T-helper 1 cell treated with Interleukin-12 subunit alpha and Interleukin-12 subunit beta and Interleukin-4 antibody, amounts not matched to agents 30 μg/mL and 1 μg/mL, for 36 hours (primary cell): ENCODE results near the gene ALDH3B2.
A peak's percentile ranks its signal among the peaks of the same experiment; 100 is the strongest.
"Not testable (repeated sequence)": the region's sequence is repeated elsewhere in the genome, so short reads cannot be mapped to it uniquely, and the experiment has no call there.

ENCODE experiments used
- H3K27ac Mint-ChIP-seq: one replicate; pipeline ENCODE4 v1.8.0; 2021; ENCODE audit warnings: mild to moderate bottlenecking, mixed read lengths
- H3K27me3 Mint-ChIP-seq: one replicate; pipeline ENCODE4 v1.8.0; 2021; ENCODE audit warnings: low read depth, mixed read lengths
- H3K36me3 Mint-ChIP-seq: one replicate; pipeline ENCODE4 v1.8.0; 2021; ENCODE audit warnings: low read depth, mixed read lengths
- H3K4me1 Mint-ChIP-seq: one replicate; pipeline ENCODE4 v1.8.0; 2021; ENCODE audit warnings: low read depth, mixed read lengths
- H3K4me3 Mint-ChIP-seq: one replicate; pipeline ENCODE4 v1.8.0; 2021; ENCODE audit warnings: mild to moderate bottlenecking, moderate library complexity, mixed read lengths
- H3K9me3 Mint-ChIP-seq: one replicate; pipeline ENCODE4 v1.8.0; 2021; ENCODE audit warnings: mixed read lengths

The ALDH3B2 gene

GRCh38 chr11:67659651-67660165, 14.7 kb downstream of the ALDH3B2 start:
- not testable (repeated sequence) for H3K36me3 Mint-ChIP-seq, H3K9me3 Mint-ChIP-seq, H3K27ac Mint-ChIP-seq, H3K27me3 Mint-ChIP-seq, H3K4me1 Mint-ChIP-seq, H3K4me3 Mint-ChIP-seq

GRCh38 chr11:67657300-67657699, 17.1 kb downstream of the ALDH3B2 start:
- Mint-ChIP-seq H3K27me3 (peaks cover 4% of the 10 kb centered on the region), H3K4me3 (no peak overlapping the region), H3K27ac (no peak overlapping the region), H3K4me1 (peaks cover 3% of the 10 kb centered on the region), H3K9me3 (no peaks in the 10 kb centered on the region), H3K36me3 (no peaks in the 10 kb centered on the region)

GRCh38 chr11:67656278-67656922, 18.0 kb downstream of the ALDH3B2 start:
- Mint-ChIP-seq H3K36me3 (no peaks in the 10 kb centered on the region), H3K27ac (no peak overlapping the region), H3K4me1 (peaks cover 3% of the 10 kb centered on the region), H3K4me3 (no peak overlapping the region), H3K27me3 (peaks cover 4% of the 10 kb centered on the region), H3K9me3 (no peaks in the 10 kb centered on the region)

GRCh38 chr11:67654225-67654624, 20.2 kb downstream of the ALDH3B2 start:
- no peaks in the 10 kb centered on the region for H3K9me3 Mint-ChIP-seq
- H3K27ac Mint-ChIP-seq = no peak overlapping the region
- no peaks in the 10 kb centered on the region for H3K27me3 Mint-ChIP-seq
- peaks cover 11% of the 10 kb centered on the region for H3K4me1 Mint-ChIP-seq
- no peak overlapping the region for H3K4me3 Mint-ChIP-seq
- no peaks in the 10 kb centered on the region for H3K36me3 Mint-ChIP-seq

- Mint-ChIP-seq H3K27ac (no peak overlapping the region), H3K36me3 (no peaks in the 10 kb centered on the region), H3K4me3 (no peak overlapping the region), H3K27me3 (no peaks in the 10 kb centered on the region), H3K9me3 (no peaks in the 10 kb centered on the region), H3K4me1 (peaks cover 9% of the 10 kb centered on the region)
Observed at GRCh38 chr11:67652965-67653845, 21.2 kb downstream of the ALDH3B2 start.

- H3K9me3 Mint-ChIP-seq = no peaks in the 10 kb centered on the region
Observed at GRCh38 chr11:67651976-67652781, 22.2 kb downstream of the ALDH3B2 start.

GRCh38 chr11:67649634-67650510, 24.6 kb downstream of the ALDH3B2 start:
- peak overlapping the region; percentile 84 for H3K27ac Mint-ChIP-seq
- no peaks in the 10 kb centered on the region for H3K9me3 Mint-ChIP-seq
- peaks cover 11% of the 10 kb centered on the region for H3K27me3 Mint-ChIP-seq
- no peaks in the 10 kb centered on the region for H3K36me3 Mint-ChIP-seq
- peak overlapping the region; percentile 86 for H3K4me3 Mint-ChIP-seq
- peaks cover 21% of the 10 kb centered on the region for H3K4me1 Mint-ChIP-seq

More at GRCh38 chr11:67651976-67652781, 22.2 kb downstream of the ALDH3B2 start:
- Mint-ChIP-seq H3K27me3 (peaks cover under 1% of the 10 kb centered on the region), H3K4me1 (peaks cover 9% of the 10 kb centered on the region), H3K27ac (no peak overlapping the region), H3K4me3 (no peak overlapping the region), H3K36me3 (no peaks in the 10 kb centered on the region)

- Mint-ChIP-seq H3K27ac (no peak overlapping the region), H3K9me3 (no peaks in the 10 kb centered on the region), H3K27me3 (peaks cover 11% of the 10 kb centered on the region), H3K36me3 (no peaks in the 10 kb centered on the region), H3K4me1 (peaks cover 21% of the 10 kb centered on the region), H3K4me3 (no peak overlapping the region)
Observed at GRCh38 chr11:67648796-67649613, 25.4 kb downstream of the ALDH3B2 start.

GRCh38 chr11:67648140-67648795, 26.2 kb downstream of the ALDH3B2 start:
- no peak overlapping the region for H3K4me3 Mint-ChIP-seq
- peaks cover 21% of the 10 kb centered on the region for H3K4me1 Mint-ChIP-seq
- peaks cover 11% of the 10 kb centered on the region for H3K27me3 Mint-ChIP-seq
- no peaks in the 10 kb centered on the region for H3K36me3 Mint-ChIP-seq
- H3K9me3 Mint-ChIP-seq = no peaks in the 10 kb centered on the region
- H3K27ac Mint-ChIP-seq = no peak overlapping the region

GRCh38 chr11:67647471-67647870, 27.0 kb downstream of the ALDH3B2 start:
- Mint-ChIP-seq H3K4me1 (peaks cover 21% of the 10 kb centered on the region), H3K36me3 (no peaks in the 10 kb centered on the region), H3K9me3 (no peaks in the 10 kb centered on the region)

GRCh38 chr11:67646535-67647336, 27.7 kb downstream of the ALDH3B2 start:
- peak overlapping the region; percentile 34 for H3K4me3 Mint-ChIP-seq
- H3K36me3 Mint-ChIP-seq = no peaks in the 10 kb centered on the region
- no peaks in the 10 kb centered on the region for H3K9me3 Mint-ChIP-seq
- peaks cover 11% of the 10 kb centered on the region for H3K27me3 Mint-ChIP-seq
- peak overlapping the region; percentile 76 for H3K27ac Mint-ChIP-seq
- peaks cover 21% of the 10 kb centered on the region for H3K4me1 Mint-ChIP-seq

More at GRCh38 chr11:67647471-67647870, 27.0 kb downstream of the ALDH3B2 start:
- Mint-ChIP-seq H3K27me3 (peaks cover 11% of the 10 kb centered on the region), H3K4me3 (no peak overlapping the region), H3K27ac (no peak overlapping the region)
